ENCODE measurements around the gene LTV1. TPM values are rescaled to one million over a fixed set of nuclear protein-coding genes. Genes with fewer than 3 reads are reported as not detected.

Gene LTV1
- total and polyA plus RNA-seq, 3 experiments from 2014 or later, result 24.9 to 64.2 (median 61.6) TPM

DNA sequence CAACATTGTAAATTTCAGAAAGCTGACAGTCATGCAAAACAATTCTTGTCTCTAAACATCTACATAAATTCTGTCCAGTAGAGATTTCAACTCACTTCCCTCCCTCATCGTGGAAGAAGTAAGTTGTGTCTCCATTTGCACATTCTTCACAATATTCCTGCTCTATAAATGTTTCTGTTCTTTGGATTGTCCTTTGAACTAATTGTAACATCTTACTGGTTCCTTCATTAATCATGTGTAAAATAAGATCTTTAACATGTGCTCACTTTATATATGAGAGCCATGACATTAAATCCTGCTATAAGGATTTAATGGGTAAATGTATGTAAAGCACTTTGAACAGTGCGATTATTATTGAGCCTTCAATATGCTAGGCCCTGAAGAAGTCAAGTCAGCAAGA, 7.0 kb upstream of the LTV1 start:
- H3K4me1 ChIP-seq (ENCODE audit: insufficient read depth, low read length), result no peaks in the 10 kb centered on the region
- H3K36me3 Mint-ChIP-seq, result peaks cover 0 to 3% (median 0%) of the 10 kb centered on the region in 3 donors
- peaks cover 0 to 3% of the 10 kb centered on the region in 2 donors for H3K27me3 Mint-ChIP-seq
- H3K36me3 ChIP-seq (ENCODE audit: insufficient read depth, low read length), result no peaks in the 10 kb centered on the region
- ChIA-PET CTCF (interaction anchor here (1.2 kb wide), 1 partner anchor 10 kb away, joined by 5 read pairs; no protein-coding TSS in a partner anchor), POLR2A (interaction anchor here (0.7 kb wide), 1 partner anchor 219 kb away, joined by 6 read pairs; no protein-coding TSS in a partner anchor)
- no peak for DNase-seq
- peaks cover 0 to 1% (median 0%) of the 10 kb centered on the region in 3 donors for H3K4me1 Mint-ChIP-seq
- H3K27me3 ChIP-seq (ENCODE audit: insufficient read depth, low read length, poor library complexity, severe bottlenecking), result no peaks in the 10 kb centered on the region
- H3K27ac ChIP-seq (ENCODE audit: low read depth, low read length), result no peak overlapping the region
- no peaks in the 10 kb centered on the region for H3K9me3 Mint-ChIP-seq
- H3K4me3 ChIP-seq (ENCODE audit: low read length), result no peak overlapping the region
- H3K9me3 ChIP-seq (ENCODE audit: low read length), result no peaks in the 10 kb centered on the region
- no peak overlapping the region for H3K27ac Mint-ChIP-seq
- H3K4me3 Mint-ChIP-seq, result peak overlapping the region in 1 of 7 donors; percentile 4

DNA sequence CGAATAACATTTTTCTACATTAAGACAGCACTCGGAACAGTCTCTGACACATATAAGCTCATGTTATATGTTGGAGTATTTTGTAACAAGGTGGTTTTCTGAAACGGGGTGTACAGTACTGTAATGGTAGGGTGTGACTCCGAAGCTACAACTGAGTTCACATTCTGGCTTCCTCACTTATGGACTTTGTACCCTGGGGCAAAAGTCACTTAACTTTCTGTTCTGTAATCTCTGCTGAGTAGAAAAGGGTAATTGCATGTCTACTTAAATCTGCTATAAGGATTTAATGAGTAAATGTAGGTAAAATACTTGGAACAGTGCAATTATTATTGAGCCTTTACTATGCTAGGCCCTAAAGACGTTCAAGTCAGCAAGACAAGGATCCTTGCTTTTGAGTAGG, 4.7 kb upstream of the LTV1 start:
- no peaks in the 10 kb centered on the region for H3K9me3 ChIP-seq (ENCODE audit: low read length)
- H3K27ac ChIP-seq (ENCODE audit: low read depth, low read length), result no peak overlapping the region
- no peak for DNase-seq
- no peaks in the 10 kb centered on the region for H3K36me3 ChIP-seq (ENCODE audit: insufficient read depth, low read length)
- H3K27me3 ChIP-seq (ENCODE audit: insufficient read depth, low read length, poor library complexity, severe bottlenecking), result no peaks in the 10 kb centered on the region
- CTCF ChIA-PET, result no interaction called here
- H3K27ac Mint-ChIP-seq, result peak overlapping the region in 1 of 8 donors; percentile 31
- POLR2A ChIA-PET, result no interaction called here
- peaks cover 0 to 7% (median 0%) of the 10 kb centered on the region in 3 donors for H3K36me3 Mint-ChIP-seq
- H3K4me3 Mint-ChIP-seq, result peak overlapping the region in 1 of 7 donors; percentile 62
- H3K27me3 Mint-ChIP-seq, result peaks cover 0 to 3% of the 10 kb centered on the region in 2 donors
- no peaks in the 10 kb centered on the region for H3K9me3 Mint-ChIP-seq
- H3K4me1 ChIP-seq (ENCODE audit: insufficient read depth, low read length), result peaks cover 5% of the 10 kb centered on the region
- H3K4me1 Mint-ChIP-seq, result peaks cover 6 to 8% (median 7%) of the 10 kb centered on the region in 3 donors
- H3K4me3 ChIP-seq (ENCODE audit: low read length), result no peak overlapping the region

DNA sequence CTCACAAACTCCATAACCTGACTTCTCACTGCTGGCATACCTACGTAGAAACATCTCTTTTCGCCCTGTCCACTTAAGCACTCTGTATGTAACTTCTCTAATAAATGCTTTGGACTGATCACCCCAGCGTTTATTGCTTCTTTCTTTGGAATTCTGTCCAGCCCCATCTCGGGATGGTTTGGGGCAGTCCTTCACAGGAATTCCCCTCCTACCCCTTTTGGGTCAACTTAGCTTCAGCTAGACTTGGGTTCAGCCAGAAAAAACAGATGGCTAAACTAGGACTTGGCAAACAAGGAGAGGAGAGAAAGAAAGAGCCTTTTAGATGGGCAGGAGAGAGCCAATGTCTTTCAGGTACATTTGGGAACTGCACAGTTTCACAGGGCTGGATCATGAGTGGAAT, 3.9 kb upstream of the LTV1 start:
- H3K36me3 Mint-ChIP-seq, result peaks cover 0 to 15% (median 0%) of the 10 kb centered on the region in 3 donors
- Histone ChIP-seq H3K27me3 (ENCODE audit: insufficient read depth, low read length, poor library complexity, severe bottlenecking) (no peaks in the 10 kb centered on the region), H3K9me3 (ENCODE audit: low read length) (no peaks in the 10 kb centered on the region), H3K36me3 (ENCODE audit: insufficient read depth, low read length) (no peaks in the 10 kb centered on the region), H3K4me3 (ENCODE audit: low read length) (no peak overlapping the region), H3K27ac (ENCODE audit: low read depth, low read length) (no peak overlapping the region), H3K4me1 (ENCODE audit: insufficient read depth, low read length) (peaks cover 12% of the 10 kb centered on the region)
- DNase-seq, result no peak
- H3K4me1 Mint-ChIP-seq, result peaks cover 13 to 16% (median 15%) of the 10 kb centered on the region in 3 donors
- CTCF ChIA-PET, result no interaction called here
- POLR2A ChIA-PET, result no interaction called here
- peak overlapping the region in 1 of 7 donors; percentile 62 for H3K4me3 Mint-ChIP-seq
- no peaks in the 10 kb centered on the region for H3K9me3 Mint-ChIP-seq
- H3K27ac Mint-ChIP-seq, result peak overlapping the region in 2 of 8 donors; percentile 6 to 13
- peaks cover 0 to 3% of the 10 kb centered on the region in 2 donors for H3K27me3 Mint-ChIP-seq

DNA sequence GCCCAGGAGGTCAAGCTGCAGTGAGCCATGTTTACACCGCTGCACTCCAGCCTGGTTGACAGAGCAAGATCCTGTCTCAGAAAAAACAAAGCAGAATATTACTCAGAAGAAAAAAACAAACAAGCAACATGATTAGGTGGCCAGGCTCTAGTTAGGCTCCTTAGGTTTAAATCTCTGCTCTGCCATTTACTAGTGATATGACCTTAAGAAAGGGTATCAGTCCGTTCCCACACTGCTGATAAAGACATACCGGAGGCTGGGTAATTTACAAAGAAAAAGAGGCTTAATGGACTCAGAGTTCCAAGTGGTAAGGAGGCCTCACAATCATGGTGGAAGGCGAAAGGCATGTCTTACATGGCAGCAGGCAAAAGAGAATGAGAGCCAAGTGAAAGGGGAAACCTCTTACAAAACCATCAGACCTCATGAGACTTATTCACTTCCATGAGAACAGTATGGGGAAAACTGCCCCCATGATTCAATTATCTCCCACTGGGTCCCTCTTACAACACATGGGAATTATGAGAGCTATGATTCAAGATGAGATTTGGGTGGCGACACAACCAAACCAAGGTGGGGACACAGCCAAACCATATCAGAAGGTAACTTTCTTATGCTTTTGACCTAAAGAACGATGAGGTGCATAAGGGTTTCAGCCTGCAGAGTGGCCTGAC, 2.4 kb upstream of the LTV1 start:
- Histone ChIP-seq H3K27me3 (ENCODE audit: insufficient read depth, low read length, poor library complexity, severe bottlenecking) (no peaks in the 10 kb centered on the region), H3K27ac (ENCODE audit: low read depth, low read length) (no peak overlapping the region), H3K4me3 (ENCODE audit: low read length) (no peak overlapping the region), H3K36me3 (ENCODE audit: insufficient read depth, low read length) (peaks cover 10% of the 10 kb centered on the region), H3K9me3 (ENCODE audit: low read length) (no peaks in the 10 kb centered on the region), H3K4me1 (ENCODE audit: insufficient read depth, low read length) (peaks cover 22% of the 10 kb centered on the region)
- ChIA-PET CTCF (no interaction called here), POLR2A (no interaction called here)
- peak overlapping the region in 5 of 7 donors; percentile 13 to 73 (median 36) for H3K4me3 Mint-ChIP-seq
- peaks cover 0 to 3% of the 10 kb centered on the region in 2 donors for H3K27me3 Mint-ChIP-seq
- H3K4me1 Mint-ChIP-seq, result peaks cover 20 to 24% (median 23%) of the 10 kb centered on the region in 3 donors
- H3K27ac Mint-ChIP-seq, result peak overlapping the region in 4 of 8 donors; percentile 51 to 79 (median 56)
- H3K36me3 Mint-ChIP-seq, result peaks cover 1 to 28% (median 2%) of the 10 kb centered on the region in 3 donors
- H3K9me3 Mint-ChIP-seq, result no peaks in the 10 kb centered on the region
- no peak for DNase-seq

DNA sequence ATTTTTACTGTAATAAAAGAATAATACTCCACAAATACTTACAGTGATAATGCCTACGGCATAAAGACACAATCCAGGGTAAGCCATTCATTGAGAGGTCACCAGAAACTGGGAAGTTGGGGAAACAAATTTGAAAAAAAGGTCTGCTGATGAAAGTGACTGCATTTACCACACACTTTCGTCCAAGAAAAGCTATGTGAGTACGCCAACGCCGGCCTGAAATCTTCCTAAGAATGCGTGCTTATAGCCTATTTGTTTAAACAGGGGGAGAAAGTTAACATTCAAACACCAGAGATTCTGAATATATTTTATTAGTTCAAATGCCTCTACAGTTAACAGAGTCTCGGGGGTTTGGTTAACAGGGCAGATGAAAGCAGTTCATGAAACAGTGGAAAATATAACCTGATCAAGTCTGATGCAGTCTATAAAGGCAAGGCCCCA, 657 bp upstream of the LTV1 start:
- Mint-ChIP-seq H3K4me1 (peaks cover 23 to 34% (median 28%) of the 10 kb centered on the region in 3 donors), H3K36me3 (peaks cover 5 to 43% (median 8%) of the 10 kb centered on the region in 3 donors), H3K27me3 (peaks cover 0 to 3% of the 10 kb centered on the region in 2 donors), H3K4me3 (peak overlapping the region; percentile 88 to 98 (median 94)), H3K9me3 (no peaks in the 10 kb centered on the region), H3K27ac (peak overlapping the region; percentile 94 to 99 (median 98))
- peaks cover 27% of the 10 kb centered on the region for H3K36me3 ChIP-seq (ENCODE audit: insufficient read depth, low read length)
- DNase-seq, result no peak
- H3K27ac ChIP-seq (ENCODE audit: low read depth, low read length), result peak overlapping the region; percentile 96
- no peaks in the 10 kb centered on the region for H3K27me3 ChIP-seq (ENCODE audit: insufficient read depth, low read length, poor library complexity, severe bottlenecking)
- H3K4me3 ChIP-seq (ENCODE audit: low read length), result peak overlapping the region; percentile 95
- ChIA-PET POLR2A (interaction anchor here (0.6 to 1.2 kb wide), 6 partner anchors 16 to 392 kb away, joined by 3 to 5 read pairs (median 4); partner anchors contain the start of genes ADAT2, PEX3 and SF3B5), CTCF (interaction anchor here (0.9 to 1.3 kb wide), 5 partner anchors 8 to 267 kb away, joined by 3 to 4 read pairs (median 3); no protein-coding TSS in a partner anchor)
- H3K4me1 ChIP-seq (ENCODE audit: insufficient read depth, low read length), result peaks cover 22% of the 10 kb centered on the region
- no peaks in the 10 kb centered on the region for H3K9me3 ChIP-seq (ENCODE audit: low read length)

DNA sequence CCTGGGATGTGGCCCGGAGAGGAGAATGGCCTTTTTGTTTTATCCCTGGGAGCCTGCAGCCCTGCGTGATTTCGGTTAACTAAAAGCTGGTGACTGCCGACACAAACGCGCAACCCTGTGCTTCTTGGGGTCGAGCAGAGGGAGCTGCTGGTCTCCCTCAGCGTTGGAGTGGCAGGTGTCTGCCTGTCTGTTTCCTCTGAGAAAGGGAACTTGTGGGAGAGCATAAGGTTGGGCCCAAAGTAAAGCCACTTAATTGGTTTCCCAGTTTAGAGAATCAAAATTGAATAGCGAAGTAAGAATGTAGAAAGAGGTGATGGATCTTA, 500 bp downstream of the LTV1 start:
- Mint-ChIP-seq H3K27me3 (peaks cover 0 to 3% of the 10 kb centered on the region in 2 donors), H3K27ac (peak overlapping the region; percentile 94 to 99 (median 98)), H3K4me1 (peaks cover 26 to 42% (median 32%) of the 10 kb centered on the region in 3 donors), H3K4me3 (peak overlapping the region; percentile 88 to 98 (median 94)), H3K9me3 (no peaks in the 10 kb centered on the region), H3K36me3 (peaks cover 5 to 53% (median 16%) of the 10 kb centered on the region in 3 donors)
- H3K4me3 ChIP-seq (ENCODE audit: low read length), result peak overlapping the region; percentile 95
- no peaks in the 10 kb centered on the region for H3K27me3 ChIP-seq (ENCODE audit: insufficient read depth, low read length, poor library complexity, severe bottlenecking)
- H3K4me1 ChIP-seq (ENCODE audit: insufficient read depth, low read length), result peaks cover 22% of the 10 kb centered on the region
- CTCF ChIA-PET, result interaction anchor here (0.9 to 2.2 kb wide), 6 partner anchors 9 to 330 kb away, joined by 3 to 7 read pairs (median 4); no protein-coding TSS in a partner anchor
- H3K9me3 ChIP-seq (ENCODE audit: low read length), result no peaks in the 10 kb centered on the region
- peak overlapping the region; percentile 96 for H3K27ac ChIP-seq (ENCODE audit: low read depth, low read length)
- no peak for DNase-seq
- H3K36me3 ChIP-seq (ENCODE audit: insufficient read depth, low read length), result peaks cover 36% of the 10 kb centered on the region
- POLR2A ChIA-PET, result interaction anchor here (0.7 to 1.2 kb wide), 4 partner anchors 220 to 509 kb away, joined by 3 to 5 read pairs (median 4); no protein-coding TSS in a partner anchor

DNA sequence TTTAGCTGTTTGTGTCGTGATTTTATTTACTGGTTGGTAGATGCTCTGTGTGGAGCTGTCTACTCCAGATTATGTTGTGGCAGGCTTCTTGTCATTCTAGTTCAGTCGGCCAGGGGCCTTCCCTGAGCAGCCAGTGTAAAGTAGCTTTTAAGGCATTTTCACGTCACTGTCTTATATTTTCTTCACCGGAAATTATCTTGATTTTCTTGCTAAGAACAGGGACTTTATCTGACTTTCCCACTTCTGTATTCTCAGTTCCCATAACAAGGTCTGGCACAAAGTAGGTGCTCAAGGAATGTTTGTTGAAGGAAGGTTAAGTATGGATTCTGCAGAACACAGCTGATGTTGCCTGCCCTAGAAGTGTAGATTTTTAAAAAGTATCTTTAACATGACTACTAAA, 868 bp downstream of the LTV1 start:
- H3K27me3 Mint-ChIP-seq, result peaks cover 0 to 3% of the 10 kb centered on the region in 2 donors

More for the DNA sequence above, 868 bp downstream of the LTV1 start:
- POLR2A ChIA-PET, result interaction anchor here (0.7 to 0.8 kb wide), 2 partner anchors 308 to 509 kb away, joined by 3 to 4 read pairs; no protein-coding TSS in a partner anchor
- CTCF ChIA-PET, result interaction anchor here (1.3 to 2.2 kb wide), 3 partner anchors 9 to 331 kb away, joined by 4 to 7 read pairs (median 4); no protein-coding TSS in a partner anchor
- peaks cover 36% of the 10 kb centered on the region for H3K36me3 ChIP-seq (ENCODE audit: insufficient read depth, low read length)
- peak overlapping the region; percentile 95 for H3K4me3 ChIP-seq (ENCODE audit: low read length)
- H3K36me3 Mint-ChIP-seq, result peaks cover 5 to 57% (median 17%) of the 10 kb centered on the region in 3 donors
- peaks cover 26 to 46% (median 35%) of the 10 kb centered on the region in 3 donors for H3K4me1 Mint-ChIP-seq
- no peaks in the 10 kb centered on the region for H3K9me3 ChIP-seq (ENCODE audit: low read length)
- H3K27ac Mint-ChIP-seq, result peak overlapping the region; percentile 94 to 99 (median 98)
- peaks cover 22% of the 10 kb centered on the region for H3K4me1 ChIP-seq (ENCODE audit: insufficient read depth, low read length)
- H3K27me3 ChIP-seq (ENCODE audit: insufficient read depth, low read length, poor library complexity, severe bottlenecking), result no peaks in the 10 kb centered on the region
- H3K27ac ChIP-seq (ENCODE audit: low read depth, low read length), result peak overlapping the region; percentile 96
- no peak for DNase-seq
- no peaks in the 10 kb centered on the region for H3K9me3 Mint-ChIP-seq
- peak overlapping the region; percentile 88 to 98 (median 94) for H3K4me3 Mint-ChIP-seq

Measured in CD8-positive, alpha-beta memory T cell (primary cell).